Ascending aorta (tissue), 2 donors: Measurements from ENCODE around the gene CD209. TPM values are rescaled to one million over a fixed set of nuclear protein-coding genes. Genes with fewer than 3 reads are reported as not detected.

Source experiments
- DNase-seq, 2 donors: peaks; one replicate each; pipeline ENCODE4 v3.0.0-alpha.2; 2019; ENCODE audit warnings: low spot score in 2 of 2
- H3K27ac ChIP-seq, 2 donors: fragments of 200-600 bp; sonication (generic); one replicate each; pipeline ENCODE4 v1.5.1; 2016 to 2017; ENCODE audit warnings: mild to moderate bottlenecking in 1 of 2
- H3K27me3 ChIP-seq: fragments of 200-600 bp; sonication (generic); one replicate; pipeline ENCODE4 v1.5.1; 2017
- H3K36me3 ChIP-seq, 2 donors: fragments of 200-600 bp; sonication (generic); one replicate each; pipeline ENCODE4 v1.5.1; 2016
- H3K4me1 ChIP-seq, 2 donors: fragments of 200-600 bp; sonication (generic); one replicate each; pipeline ENCODE4 v1.5.1; 2016 to 2017; ENCODE audit warnings: mild to moderate bottlenecking in 1 of 2
- H3K4me3 ChIP-seq, 2 donors: fragments of 200-600 bp; sonication (generic); one replicate each; pipeline ENCODE4 v1.5.1; 2016 to 2017; ENCODE audit warnings: mild to moderate bottlenecking in 1 of 2
- H3K9me3 ChIP-seq, 2 donors: fragments of 200-600 bp; sonication (generic); one replicate each; pipeline ENCODE4 v1.5.1; 2016
- CTCF ChIP-seq, 3 experiments: fragments of 200-600 bp in 2 of 3; fragments of 450-650 bp in 1 of 3; sonication (generic) in 2 of 3; IDR thresholded peaks; one replicate each; pipeline ENCODE4 v1.5.1; 2016 to 2019; ENCODE audit warnings: antibody characterized with exemption in 3 of 3, mild to moderate bottlenecking in 1 of 3, moderate library complexity in 1 of 3
- intact Hi-C: fragments of 100-400 bp; cut with DNase I; formaldehyde crosslinking; loops from one replicate; pipeline ENCODE4 v1.15.1; 2023
- total RNA-seq: library from RNA; depleted of rRNA; stranded (reverse); fragments of >200 nt; gene quantifications from one replicate; pipeline ENCODE4 v1.1.0, GENCODE V29; 2016

CD209 gene
- total RNA-seq, 1 donor from 2014 or later = 12.6 TPM

DNA sequence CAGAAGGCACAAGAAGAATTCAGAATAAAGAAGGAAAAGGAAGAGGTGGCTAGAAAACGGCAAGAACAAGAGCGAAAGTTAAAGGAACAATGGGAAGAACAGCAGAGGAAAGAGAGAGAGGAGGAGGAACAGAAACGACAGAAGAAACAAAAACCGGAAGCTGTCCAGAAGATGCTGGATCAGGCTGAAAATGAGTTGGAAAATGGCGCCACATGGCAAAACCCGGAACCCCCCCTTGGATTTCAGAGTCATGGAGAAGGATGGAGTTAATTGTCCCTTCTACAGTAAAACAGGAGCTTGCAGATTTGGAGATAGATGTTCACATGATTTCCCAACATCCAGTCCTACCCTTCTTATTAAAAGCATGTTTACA lies 6.7 kb downstream of the CD209 start:
- H3K27me3 ChIP-seq = no peaks in the 10 kb centered on the region
- no peak for TF ChIP-seq CTCF (IDR thresholded peaks at IDR 0.05)
- no peak overlapping the region for H3K4me3 ChIP-seq
- no peak for DNase-seq
- no peaks in the 10 kb centered on the region for H3K36me3 ChIP-seq
- intact Hi-C loops = no loop called here
- H3K4me1 ChIP-seq = no peaks in the 10 kb centered on the region
- no peak overlapping the region for H3K27ac ChIP-seq
- H3K9me3 ChIP-seq = no peaks in the 10 kb centered on the region

DNA sequence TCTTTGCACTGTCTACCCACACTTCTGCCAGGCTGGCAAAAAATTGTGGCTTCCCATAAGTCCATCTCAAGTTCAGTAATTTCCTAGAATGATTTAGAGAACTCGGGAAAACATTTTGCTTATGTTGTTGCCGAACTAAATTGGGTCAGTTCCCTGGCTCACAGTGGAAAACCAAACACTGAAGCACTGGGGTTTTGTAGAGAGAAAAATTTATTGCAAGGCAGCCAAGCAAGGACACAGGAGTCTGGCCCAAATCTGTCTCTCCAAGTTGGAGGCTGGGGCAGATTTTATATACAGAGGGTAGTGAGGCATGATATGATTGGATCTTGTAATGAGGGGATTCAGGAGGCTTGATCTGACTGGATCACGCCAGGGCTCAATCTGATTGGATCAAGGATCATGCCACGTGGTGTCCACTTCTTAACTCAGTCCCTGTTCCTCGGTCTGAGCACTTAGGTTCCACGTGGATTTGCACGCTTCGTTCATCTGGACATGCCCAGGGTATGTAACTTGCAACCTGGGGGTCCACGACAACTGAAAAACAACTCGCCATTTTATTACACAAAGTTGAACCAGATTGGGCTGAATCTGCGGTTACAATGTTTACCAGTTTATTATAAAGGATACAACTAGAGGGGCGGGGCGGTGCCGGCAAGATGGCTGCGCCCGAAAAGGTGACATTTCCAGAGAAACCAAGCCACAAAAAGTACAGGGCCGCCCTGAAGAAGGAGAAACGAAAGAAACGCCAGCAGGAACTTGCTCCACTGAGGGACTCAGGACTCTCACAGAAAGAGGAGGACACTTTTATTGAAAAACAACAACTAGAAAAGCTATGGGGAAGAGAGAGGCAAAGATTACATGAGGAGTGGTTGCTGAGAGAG lies 7.3 kb downstream of the CD209 start:
- no peaks in the 10 kb centered on the region for H3K4me1 ChIP-seq
- intact Hi-C loops = no loop called here
- H3K36me3 ChIP-seq = no peaks in the 10 kb centered on the region
- no peak for DNase-seq
- no peak overlapping the region for H3K4me3 ChIP-seq
- no peaks in the 10 kb centered on the region for H3K27me3 ChIP-seq
- H3K27ac ChIP-seq = no peak overlapping the region
- no peaks in the 10 kb centered on the region for H3K9me3 ChIP-seq
- no peak for TF ChIP-seq CTCF (IDR thresholded peaks at IDR 0.05)

DNA sequence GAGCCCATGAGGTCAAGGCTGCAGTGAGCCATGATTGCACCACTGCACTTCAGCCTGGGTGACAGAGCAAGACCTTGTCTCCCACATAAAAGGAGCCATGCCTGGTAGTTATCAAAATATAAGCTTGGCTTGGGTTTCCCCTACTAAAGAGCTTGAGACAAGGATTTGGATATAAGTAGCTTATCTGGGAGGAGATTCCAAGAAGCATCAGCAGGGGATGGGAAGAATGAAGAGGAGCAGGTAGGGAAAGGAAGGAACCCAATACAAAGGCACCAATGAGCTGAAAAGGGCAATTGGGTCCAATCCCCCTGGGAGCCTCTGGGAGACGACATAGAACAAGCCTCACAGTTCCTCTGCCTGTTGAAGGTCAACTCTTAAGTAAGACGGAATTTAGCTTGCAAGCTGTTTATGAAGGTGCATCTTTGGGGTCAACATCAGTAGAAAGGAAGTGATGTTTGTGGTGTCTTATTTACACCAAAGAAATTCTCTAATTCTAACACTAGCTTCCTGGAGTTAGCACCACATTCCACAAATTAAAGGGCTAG lies 8.1 kb downstream of the CD209 start:
- Histone ChIP-seq H3K27me3 (no peaks in the 10 kb centered on the region), H3K36me3 (no peaks in the 10 kb centered on the region), H3K27ac (no peak overlapping the region), H3K4me1 (no peaks in the 10 kb centered on the region), H3K9me3 (no peaks in the 10 kb centered on the region), H3K4me3 (no peak overlapping the region)
- intact Hi-C loops = no loop called here
- no peak for TF ChIP-seq CTCF (IDR thresholded peaks at IDR 0.05)
- DNase-seq = no peak

- intact Hi-C loops = no loop called here
- H3K4me1 ChIP-seq = no peaks in the 10 kb centered on the region
- H3K27me3 ChIP-seq = no peaks in the 10 kb centered on the region
- no peak overlapping the region for H3K27ac ChIP-seq
- no peak for DNase-seq
- H3K4me3 ChIP-seq = no peak overlapping the region
- no peaks in the 10 kb centered on the region for H3K9me3 ChIP-seq
- no peaks in the 10 kb centered on the region for H3K36me3 ChIP-seq
- no peak for TF ChIP-seq CTCF (IDR thresholded peaks at IDR 0.05)
Measured at GRCh38 chr19:7738023-7738422, 9.3 kb downstream of the CD209 start.

GRCh38 chr19:7737215-7737614 lies 10.1 kb downstream of the CD209 start:
- Histone ChIP-seq H3K27ac (no peak overlapping the region), H3K27me3 (no peaks in the 10 kb centered on the region), H3K9me3 (no peaks in the 10 kb centered on the region), H3K36me3 (no peaks in the 10 kb centered on the region), H3K4me3 (no peak overlapping the region), H3K4me1 (no peaks in the 10 kb centered on the region)
- no peak for TF ChIP-seq CTCF (IDR thresholded peaks at IDR 0.05)
- no peak for DNase-seq
- intact Hi-C loops = no loop called here
